GM12872 (cell line): Measurements from ENCODE around the gene GPC1.

Source experiments
- CTCF ChIP-seq: IDR thresholded peaks from 3 replicates; pipeline ENCODE4 v1.5.1; 2011; ENCODE audit warnings: low read depth, mild to moderate bottlenecking, low read length, moderate library complexity; ENCODE audit not compliant: insufficient read depth

The GPC1 gene

DNA sequence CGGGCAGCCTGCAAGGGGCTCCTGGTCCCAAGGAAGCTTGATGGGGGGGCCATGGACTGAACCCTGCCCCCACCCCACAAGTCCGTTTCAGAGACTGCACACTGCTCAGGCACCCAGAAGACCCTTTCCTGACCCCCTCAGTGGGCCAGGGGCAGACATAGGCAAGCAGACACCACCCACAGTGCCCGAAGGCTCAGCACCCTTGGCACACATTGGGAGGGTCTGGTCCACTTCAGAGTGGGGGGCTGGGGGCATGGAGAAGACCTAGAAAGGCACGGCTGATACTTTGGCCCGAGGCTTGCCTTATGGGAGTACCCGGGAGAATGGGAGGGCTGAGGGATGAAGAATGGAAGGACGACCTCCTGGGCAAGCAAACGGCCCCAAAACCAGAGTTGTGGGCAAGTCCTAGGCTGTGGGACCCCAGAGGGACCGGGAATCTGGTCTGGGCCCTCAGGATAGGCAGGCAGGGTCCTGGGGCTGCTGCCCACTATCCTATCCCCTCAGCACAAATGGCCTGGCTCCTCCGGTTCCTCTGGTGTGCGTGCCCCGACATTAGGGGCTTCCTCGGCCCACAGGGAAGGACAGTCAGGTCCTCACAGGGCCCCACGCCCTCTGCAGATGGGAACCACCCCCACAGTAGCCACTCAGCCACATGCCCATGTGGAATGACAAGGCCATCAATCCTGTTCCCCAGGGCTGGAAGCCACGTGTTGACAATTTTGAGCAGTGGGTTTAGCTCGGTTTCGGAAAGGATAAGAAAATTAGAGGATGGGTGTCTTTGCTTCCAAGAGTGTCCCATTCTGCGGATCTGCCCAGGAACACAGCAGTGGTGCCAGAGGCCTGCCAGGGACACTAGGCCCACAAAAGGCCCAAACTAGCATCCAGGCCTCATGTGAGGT is 15.0 kb upstream of the GPC1 start:
- TF ChIP-seq CTCF = no peak

DNA sequence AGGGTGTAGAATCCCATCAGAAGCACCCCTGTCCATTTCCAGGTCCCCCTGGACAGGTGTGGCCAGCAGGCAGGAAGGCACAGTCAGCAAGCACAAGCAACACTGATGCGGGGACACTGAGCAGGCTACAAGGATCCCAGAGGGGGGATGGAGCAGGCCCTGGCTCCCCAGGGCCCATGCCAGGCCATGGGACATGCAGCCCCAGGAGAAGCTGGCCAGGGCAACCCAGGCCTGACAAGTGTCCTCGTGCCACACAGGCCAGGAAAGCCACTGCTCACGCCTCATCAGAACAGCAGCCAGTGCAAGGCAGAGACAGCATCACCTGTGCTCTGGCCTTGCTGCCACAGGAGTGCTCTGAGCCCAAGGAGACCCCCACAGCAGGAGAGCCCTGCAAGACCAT is 14.1 kb upstream of the GPC1 start:
- TF ChIP-seq CTCF = no peak

DNA sequence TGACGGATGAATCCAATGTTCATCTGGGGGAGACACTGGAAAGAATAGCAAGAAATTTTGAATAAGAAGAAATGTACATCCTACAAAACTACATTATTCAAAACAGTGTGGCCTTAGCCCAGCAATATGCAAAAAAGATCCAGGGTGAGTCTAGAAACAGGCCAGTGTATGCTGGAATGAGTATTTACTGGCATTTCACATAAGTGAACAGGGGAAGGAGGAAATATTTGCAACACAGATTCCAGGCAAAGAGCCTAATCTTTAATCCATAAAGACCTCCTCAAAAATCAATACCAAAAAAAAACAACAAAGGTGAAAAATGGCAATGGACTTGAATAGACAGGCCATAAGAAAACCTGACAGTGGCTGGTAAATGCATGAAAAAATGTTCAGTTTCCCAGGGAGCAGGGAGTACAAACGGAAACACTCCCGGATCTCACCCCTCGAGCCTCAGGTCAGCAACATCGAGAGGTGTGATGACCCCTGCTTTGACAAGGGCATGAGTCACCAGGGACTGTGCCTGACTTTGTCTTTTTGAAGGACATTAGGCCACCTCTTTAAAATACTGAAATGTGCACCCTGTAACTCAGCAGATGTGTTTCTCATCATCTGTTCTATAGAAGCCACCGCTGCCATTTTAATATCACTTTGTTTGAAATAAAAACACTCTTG is 12.7 kb upstream of the GPC1 start:
- TF ChIP-seq CTCF = no peak

DNA sequence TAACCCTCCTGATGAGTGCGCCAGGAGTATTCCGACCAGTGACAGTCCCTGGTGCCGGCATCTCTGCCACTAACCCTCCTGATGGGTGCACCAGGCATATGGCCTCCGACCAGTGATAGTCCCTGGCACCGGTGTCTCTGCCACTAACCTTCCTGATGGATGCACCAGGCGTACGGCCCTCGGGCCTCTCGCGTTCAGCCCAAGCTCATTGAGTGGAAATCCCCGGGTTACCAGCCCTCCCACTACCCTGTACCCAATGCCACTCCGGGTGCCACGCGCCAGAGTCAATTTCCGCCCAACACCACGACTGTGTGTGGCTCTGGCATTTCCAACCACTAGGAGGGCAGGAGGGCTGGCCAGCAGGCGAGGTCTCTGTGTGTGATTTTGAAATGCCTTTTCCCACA is 11.7 kb upstream of the GPC1 start:
- TF ChIP-seq CTCF = no peak

DNA sequence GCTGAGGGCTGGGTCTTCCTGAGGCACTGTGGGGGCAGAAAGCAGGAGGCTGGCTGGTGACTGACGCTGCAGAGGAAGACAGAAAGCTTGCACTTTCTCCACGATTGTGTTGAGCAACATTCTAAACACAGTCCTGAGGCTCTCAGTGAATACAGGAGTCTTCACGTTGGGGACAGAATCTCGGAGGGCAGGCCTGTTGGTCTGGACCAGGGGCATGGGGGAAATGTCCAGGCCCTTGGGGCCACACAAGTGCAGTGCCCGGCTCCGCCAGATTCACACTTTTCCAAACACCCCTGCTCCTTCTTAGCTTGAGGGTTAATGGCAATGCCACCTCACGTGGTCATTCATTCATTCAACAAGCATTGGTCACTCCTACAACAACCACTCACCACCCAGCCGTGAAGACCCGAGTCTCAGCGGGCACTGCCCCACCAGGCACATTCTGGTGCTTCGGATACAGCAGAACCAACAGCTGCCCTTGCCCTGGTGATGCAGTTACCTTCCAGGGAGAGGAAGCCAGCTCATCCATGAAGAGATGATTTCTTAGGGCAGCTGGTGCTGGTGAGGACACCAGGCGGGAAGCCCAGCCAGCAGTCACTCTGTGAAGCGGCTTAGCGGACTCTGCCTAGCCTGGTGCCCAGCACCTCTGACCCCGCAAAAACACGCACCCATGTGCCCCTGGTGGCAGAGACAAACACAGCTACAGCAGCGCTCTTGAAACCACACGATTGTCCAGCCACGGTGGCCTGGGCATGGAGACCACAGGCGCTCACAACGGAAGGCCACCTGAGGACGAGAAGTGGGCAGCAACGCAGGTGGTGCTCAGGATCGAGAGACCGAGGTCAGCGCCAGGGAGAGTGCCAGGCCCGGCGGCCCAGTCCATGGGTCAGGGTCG is 10.9 kb upstream of the GPC1 start:
- TF ChIP-seq CTCF = no peak

- TF ChIP-seq CTCF = no peak
These were observed 10.2 kb upstream of the GPC1 start for GRCh38 chr2:240425236-240425615.

DNA sequence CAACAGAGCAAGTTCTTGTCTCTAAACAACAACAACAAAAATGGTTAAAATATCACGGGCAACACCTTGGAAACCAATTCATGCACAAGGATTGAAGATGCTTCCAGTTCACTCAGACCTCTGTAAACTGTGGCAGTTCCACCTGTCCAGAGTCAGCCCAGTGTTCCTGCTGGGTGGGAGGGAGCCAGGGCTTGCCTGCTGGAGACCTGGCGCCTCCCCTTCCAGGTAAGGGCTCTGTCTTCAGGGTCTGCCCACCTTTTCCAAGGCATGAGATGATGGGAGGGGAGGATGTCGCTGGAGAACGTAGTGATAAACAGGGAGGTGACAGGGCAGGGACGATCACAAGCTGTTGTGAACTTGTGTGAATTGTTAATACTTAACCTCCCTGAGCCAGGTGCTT is 9.8 kb upstream of the GPC1 start:
- no peak for TF ChIP-seq CTCF
